Measurements from ENCODE around the gene ADCYAP1R1. TPM values are rescaled to one million over a fixed set of nuclear protein-coding genes. Genes with fewer than 3 reads are reported as not detected.

ADCYAP1R1 gene
- total and polyA plus RNA-seq, 8 donors = 0.25 to 20.1 (median 0.69) TPM

- TF ChIP-seq POLR2AphosphoS5 (IDR thresholded peaks at IDR 0.05) (no peak), EP300 (IDR thresholded peaks at IDR 0.05) (no peak), CTCF (IDR thresholded peaks at IDR 0.05) (no peak), POLR2A (IDR thresholded peaks at IDR 0.05) (no peak)
- no peaks in the 10 kb centered on the region for H3K9me3 ChIP-seq
- H3K27me3 ChIP-seq = peaks cover 0 to 55% (median 4%) of the 10 kb centered on the region in 3 donors
- H3K36me3 ChIP-seq = no peaks in the 10 kb centered on the region
- intact Hi-C loops (cut with DNase I; ENCODE audit: low total_unique reads) = no loop called here
- no peak overlapping the region for H3K4me3 ChIP-seq
- H3K27ac ChIP-seq = no peak overlapping the region
- 91 to 96% (median 93%) methylated on average over 3 of the region's 3 CpGs for WGBS, 5 donors
- peaks cover 0 to 6% (median 0%) of the 10 kb centered on the region in 4 donors for H3K4me1 ChIP-seq
- no peak for DNase-seq
Measured at GRCh38 chr7:31058688-31059087, 6.6 kb downstream of the ADCYAP1R1 start.

GRCh38 chr7:31059551-31059950 is 7.4 kb downstream of the ADCYAP1R1 start:
- intact Hi-C loops (cut with DNase I; ENCODE audit: low total_unique reads) = no loop called here
- H3K27ac ChIP-seq = no peak overlapping the region
- H3K4me1 ChIP-seq = peaks cover 0 to 6% (median 0%) of the 10 kb centered on the region in 4 donors
- peaks cover 0 to 46% (median 0%) of the 10 kb centered on the region in 3 donors for H3K27me3 ChIP-seq
- no peak overlapping the region for H3K4me3 ChIP-seq
- no peak for TF ChIP-seq EP300 (IDR thresholded peaks at IDR 0.05)
- TF ChIP-seq POLR2AphosphoS5 (IDR thresholded peaks at IDR 0.05) = no peak
- no peak for TF ChIP-seq POLR2A (IDR thresholded peaks at IDR 0.05)
- no peak for TF ChIP-seq CTCF (IDR thresholded peaks at IDR 0.05)
- no peak for DNase-seq
- H3K9me3 ChIP-seq = no peaks in the 10 kb centered on the region
- no peaks in the 10 kb centered on the region for H3K36me3 ChIP-seq
- WGBS, 5 donors = 53 to 68% (median 61%) methylated on average over 8 of the region's 8 CpGs

GRCh38 chr7:31061185-31061584 is 9.1 kb downstream of the ADCYAP1R1 start:
- no peak overlapping the region for H3K27ac ChIP-seq
- TF ChIP-seq CTCF (IDR thresholded peaks at IDR 0.05) (no peak), POLR2A (IDR thresholded peaks at IDR 0.05) (no peak), POLR2AphosphoS5 (IDR thresholded peaks at IDR 0.05) (no peak), EP300 (IDR thresholded peaks at IDR 0.05) (no peak)
- H3K4me1 ChIP-seq = no peaks in the 10 kb centered on the region
- WGBS, 5 donors = 55 to 74% (median 56%) methylated on average over 3 to 5 of the region's 5 CpGs
- H3K27me3 ChIP-seq = peaks cover 0 to 34% (median 0%) of the 10 kb centered on the region in 3 donors
- DNase-seq = no peak
- H3K9me3 ChIP-seq = no peaks in the 10 kb centered on the region
- H3K36me3 ChIP-seq = no peaks in the 10 kb centered on the region
- intact Hi-C loops (cut with DNase I; ENCODE audit: low total_unique reads) = no loop called here
- H3K4me3 ChIP-seq = no peak overlapping the region

GRCh38 chr7:31062746-31063435 is 10.8 kb downstream of the ADCYAP1R1 start:
- no peaks in the 10 kb centered on the region for H3K4me1 ChIP-seq
- H3K36me3 ChIP-seq = no peaks in the 10 kb centered on the region
- no peak for DNase-seq
- no peak overlapping the region for H3K4me3 ChIP-seq
- TF ChIP-seq POLR2A (IDR thresholded peaks at IDR 0.05) (no peak), EP300 (IDR thresholded peaks at IDR 0.05) (no peak), POLR2AphosphoS5 (IDR thresholded peaks at IDR 0.05) (no peak), CTCF (IDR thresholded peaks at IDR 0.05) (no peak)
- no peaks in the 10 kb centered on the region for H3K9me3 ChIP-seq
- 69 to 81% (median 72%) methylated on average over 6 to 8 of the region's 8 CpGs for WGBS, 5 donors
- H3K27ac ChIP-seq = no peak overlapping the region
- intact Hi-C loops (cut with DNase I; ENCODE audit: low total_unique reads) = no loop called here
- H3K27me3 ChIP-seq = peaks cover 0 to 18% (median 0%) of the 10 kb centered on the region in 3 donors
